Activated CD4-positive, alpha-beta memory T cell treated with anti-CD3 and anti-CD28 coated beads, Interleukin-2, amount 10 ng/mL, durations not matched to agents 7 days and 5 days (primary cell): ENCODE measurements around the gene PAPSS2. TPM values are rescaled to one million over a fixed set of nuclear protein-coding genes. Genes with fewer than 3 reads are reported as not detected.

Experiments
- CTCF ChIA-PET: fragments of 350-600 bp; sonication (Branson Sonifier 250); formaldehyde crosslinking; loops from one replicate; lab custom pipeline; 2021; ENCODE audit warnings: antibody characterized with exemption, inconsistent platforms; lab: Charles Lee
- POLR2A ChIA-PET: fragments of 350-600 bp; sonication (Branson Sonifier 250); formaldehyde crosslinking; loops from one replicate; lab custom pipeline; 2021; ENCODE audit warnings: antibody characterized with exemption; lab: Charles Lee
- DNase-seq: peaks from one replicate; pipeline ENCODE4 v3.0.0-alpha.2; 2020
- H3K27ac Mint-ChIP-seq: one replicate; pipeline ENCODE4 v1.8.0; 2021; ENCODE audit warnings: mild to moderate bottlenecking, mixed read lengths
- H3K27me3 Mint-ChIP-seq: one replicate; pipeline ENCODE4 v1.8.0; 2021; ENCODE audit warnings: mixed read lengths
- H3K36me3 Mint-ChIP-seq: one replicate; pipeline ENCODE4 v1.8.0; 2021; ENCODE audit warnings: low read depth, mixed read lengths
- H3K4me1 Mint-ChIP-seq: one replicate; pipeline ENCODE4 v1.8.0; 2021; ENCODE audit warnings: mixed read lengths
- H3K4me3 Mint-ChIP-seq: one replicate; pipeline ENCODE4 v1.8.0; 2021; ENCODE audit warnings: mild to moderate bottlenecking, mixed read lengths
- H3K9me3 Mint-ChIP-seq: one replicate; pipeline ENCODE4 v1.8.0; 2021; ENCODE audit warnings: mixed read lengths
- total RNA-seq, 2 experiments: library from RNA; stranded (reverse); gene quantifications; one replicate each; pipeline ENCODE4 v1.2.3, GENCODE V29; 2021

PAPSS2 gene
- total RNA-seq, 2 experiments from 2014 or later: 0.13 TPM; not detected in 1

DNA sequence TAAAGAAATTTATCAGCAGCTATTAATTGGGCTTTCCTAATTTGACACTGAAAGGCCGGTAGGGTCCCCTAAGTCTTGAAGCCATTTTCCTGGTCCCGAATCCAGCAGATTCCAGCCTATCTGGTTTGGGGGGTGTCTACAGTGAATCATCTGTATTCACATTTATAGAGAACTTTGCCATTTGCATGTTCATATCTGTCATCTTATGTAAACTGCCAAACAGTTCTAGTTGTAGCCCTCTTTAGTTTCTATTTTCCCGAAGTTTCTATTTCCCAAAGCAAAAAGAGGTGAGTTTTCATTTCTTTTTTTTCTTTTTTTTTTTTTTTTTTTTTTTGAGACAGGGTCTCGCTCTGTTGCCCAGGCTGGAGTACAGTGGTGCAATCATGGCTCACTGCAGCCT, 47.6 kb downstream of the PAPSS2 start:
- H3K36me3 Mint-ChIP-seq: no peaks in the 10 kb centered on the region
- CTCF ChIA-PET: no interaction called here
- peaks cover 8% of the 10 kb centered on the region for H3K27me3 Mint-ChIP-seq

DNA sequence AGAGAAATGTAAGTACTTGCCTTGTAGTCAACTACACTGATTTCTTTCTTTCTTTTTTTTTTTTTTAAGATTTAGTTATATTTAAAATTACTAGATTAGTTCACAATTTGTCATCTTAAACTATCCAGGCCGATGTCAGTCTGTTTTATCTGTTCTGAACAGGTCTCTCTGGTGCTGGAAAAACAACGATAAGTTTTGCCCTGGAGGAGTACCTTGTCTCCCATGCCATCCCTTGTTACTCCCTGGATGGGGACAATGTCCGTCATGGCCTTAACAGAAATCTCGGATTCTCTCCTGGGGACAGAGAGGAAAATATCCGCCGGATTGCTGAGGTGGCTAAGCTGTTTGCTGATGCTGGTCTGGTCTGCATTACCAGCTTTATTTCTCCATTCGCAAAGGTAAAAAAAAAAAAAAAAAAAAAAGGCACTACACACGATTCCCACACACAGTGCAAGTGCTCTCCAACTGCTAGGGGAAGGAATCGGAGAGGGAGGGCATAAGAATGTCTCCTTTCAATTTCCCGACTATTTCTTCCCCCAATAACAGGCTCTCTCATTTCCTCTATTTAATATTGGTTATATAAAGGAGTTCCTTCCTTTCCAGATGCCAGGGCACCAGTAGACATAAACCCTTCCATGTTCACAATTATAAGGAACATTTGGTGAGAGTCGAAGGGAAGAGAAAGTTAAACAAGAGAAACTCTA, 53.4 kb downstream of the PAPSS2 start:
- Mint-ChIP-seq H3K4me3 (no peak overlapping the region), H3K9me3 (no peaks in the 10 kb centered on the region), H3K27ac (no peak overlapping the region), H3K27me3 (peaks cover 5% of the 10 kb centered on the region), H3K4me1 (peaks cover 8% of the 10 kb centered on the region), H3K36me3 (no peaks in the 10 kb centered on the region)
- ChIA-PET CTCF (no interaction called here), POLR2A (no interaction called here)
- DNase-seq: no peak

More for the DNA sequence above, 47.6 kb downstream of the PAPSS2 start:
- no peak for DNase-seq
- no peak overlapping the region for H3K27ac Mint-ChIP-seq
- no peak overlapping the region for H3K4me3 Mint-ChIP-seq
- H3K4me1 Mint-ChIP-seq: no peaks in the 10 kb centered on the region
- no peaks in the 10 kb centered on the region for H3K9me3 Mint-ChIP-seq
- POLR2A ChIA-PET: no interaction called here

DNA sequence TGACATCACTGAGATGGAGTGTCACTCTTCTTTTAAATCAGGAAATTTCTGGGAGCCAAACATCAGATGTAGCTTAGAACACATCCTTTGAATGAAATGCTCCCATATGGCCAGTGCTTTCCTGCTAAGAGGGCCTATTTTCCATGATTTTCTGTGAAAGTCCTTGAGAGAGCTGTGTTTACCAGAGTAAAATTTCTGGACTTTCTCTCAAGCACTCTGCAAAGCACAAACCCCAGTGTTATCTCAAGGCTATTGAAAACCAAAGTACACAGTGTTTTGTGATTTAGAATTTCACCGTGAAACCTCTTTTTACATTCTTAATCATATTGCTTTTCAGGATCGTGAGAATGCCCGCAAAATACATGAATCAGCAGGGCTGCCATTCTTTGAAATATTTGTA, 54.0 kb downstream of the PAPSS2 start:
- Mint-ChIP-seq H3K27ac (no peak overlapping the region), H3K36me3 (no peaks in the 10 kb centered on the region), H3K4me1 (peaks cover 8% of the 10 kb centered on the region), H3K9me3 (no peaks in the 10 kb centered on the region), H3K4me3 (no peak overlapping the region), H3K27me3 (peaks cover 3% of the 10 kb centered on the region)
- no peak for DNase-seq
- POLR2A ChIA-PET: no interaction called here
- CTCF ChIA-PET: no interaction called here

DNA sequence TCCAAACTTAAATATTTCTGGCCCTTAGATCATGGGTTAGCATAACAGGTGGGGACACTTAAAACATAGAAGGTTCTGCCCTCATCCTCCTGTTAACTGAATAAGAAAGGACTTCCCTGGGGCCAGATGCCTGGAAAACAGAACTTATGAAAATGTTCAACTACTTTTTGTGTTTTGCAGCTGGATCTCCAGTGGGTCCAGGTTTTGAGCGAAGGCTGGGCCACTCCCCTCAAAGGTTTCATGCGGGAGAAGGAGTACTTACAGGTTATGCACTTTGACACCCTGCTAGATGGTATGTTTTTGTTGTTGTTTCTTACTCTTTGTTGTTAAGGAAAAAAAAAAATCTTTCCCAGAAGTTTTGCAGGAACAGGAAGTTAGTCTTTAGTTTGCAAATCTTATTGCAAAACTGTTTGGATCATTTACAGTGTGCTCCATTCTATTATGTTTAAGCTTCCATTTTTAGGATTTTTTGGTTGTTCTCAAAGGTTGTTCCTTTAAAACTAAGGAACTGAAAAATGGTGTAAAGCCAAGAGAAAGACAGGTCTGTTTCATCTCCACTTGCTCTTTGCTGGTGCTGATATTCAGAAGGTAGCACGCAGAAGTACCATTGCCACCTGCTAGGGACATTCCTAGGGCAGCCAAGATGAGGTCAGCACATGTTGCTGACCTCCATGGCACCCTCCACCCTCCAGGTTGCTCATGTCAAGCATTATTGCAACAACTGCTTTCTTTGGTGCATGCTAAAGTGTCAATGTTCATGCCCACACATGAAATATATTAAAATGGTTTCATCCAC, 56.1 kb downstream of the PAPSS2 start:
- Mint-ChIP-seq H3K36me3 (no peaks in the 10 kb centered on the region), H3K4me3 (no peak overlapping the region), H3K27ac (no peak overlapping the region), H3K27me3 (peaks cover 4% of the 10 kb centered on the region), H3K4me1 (peaks cover 8% of the 10 kb centered on the region), H3K9me3 (no peaks in the 10 kb centered on the region)
- CTCF ChIA-PET: no interaction called here
- POLR2A ChIA-PET: no interaction called here
- DNase-seq: no peak

- no peak overlapping the region for H3K4me3 Mint-ChIP-seq
- peaks cover 8% of the 10 kb centered on the region for H3K4me1 Mint-ChIP-seq
Observed at GRCh38 chr10:87716348-87716670, 56.6 kb downstream of the PAPSS2 start.

GRCh38 chr10:87720665-87721064, 61.0 kb downstream of the PAPSS2 start:
- Mint-ChIP-seq H3K27ac (no peak overlapping the region), H3K27me3 (peaks cover 15% of the 10 kb centered on the region), H3K4me3 (no peak overlapping the region), H3K36me3 (no peaks in the 10 kb centered on the region), H3K9me3 (no peaks in the 10 kb centered on the region), H3K4me1 (peaks cover 8% of the 10 kb centered on the region)
- POLR2A ChIA-PET: no interaction called here
- CTCF ChIA-PET: no interaction called here
- DNase-seq: no peak

More at GRCh38 chr10:87716348-87716670, 56.6 kb downstream of the PAPSS2 start:
- no peaks in the 10 kb centered on the region for H3K9me3 Mint-ChIP-seq
- ChIA-PET CTCF (no interaction called here), POLR2A (no interaction called here)
- no peak overlapping the region for H3K27ac Mint-ChIP-seq
- H3K27me3 Mint-ChIP-seq: peaks cover 4% of the 10 kb centered on the region
- H3K36me3 Mint-ChIP-seq: no peaks in the 10 kb centered on the region
- DNase-seq: no peak

- Mint-ChIP-seq H3K9me3 (no peaks in the 10 kb centered on the region), H3K27me3 (peaks cover 15% of the 10 kb centered on the region), H3K27ac (no peak overlapping the region), H3K36me3 (no peaks in the 10 kb centered on the region), H3K4me3 (no peak overlapping the region), H3K4me1 (no peaks in the 10 kb centered on the region)
- POLR2A ChIA-PET: no interaction called here
- CTCF ChIA-PET: interaction anchor here (1.1 kb wide), 1 partner anchor 11 kb away, joined by 3 read pairs; no protein-coding TSS in a partner anchor
- DNase-seq: no peak
Observed at GRCh38 chr10:87721781-87722180, 62.1 kb downstream of the PAPSS2 start.

GRCh38 chr10:87722716-87723115, 63.0 kb downstream of the PAPSS2 start:
- Mint-ChIP-seq H3K36me3 (no peaks in the 10 kb centered on the region), H3K27ac (no peak overlapping the region), H3K9me3 (no peaks in the 10 kb centered on the region), H3K27me3 (peaks cover 19% of the 10 kb centered on the region), H3K4me3 (no peak overlapping the region), H3K4me1 (no peaks in the 10 kb centered on the region)
- DNase-seq: no peak
- POLR2A ChIA-PET: interaction anchor here (0.7 kb wide), 1 partner anchor 40 kb away, joined by 3 read pairs; no protein-coding TSS in a partner anchor
- CTCF ChIA-PET: interaction anchor here (1.1 kb wide), 1 partner anchor 10 kb away, joined by 3 read pairs; no protein-coding TSS in a partner anchor

DNA sequence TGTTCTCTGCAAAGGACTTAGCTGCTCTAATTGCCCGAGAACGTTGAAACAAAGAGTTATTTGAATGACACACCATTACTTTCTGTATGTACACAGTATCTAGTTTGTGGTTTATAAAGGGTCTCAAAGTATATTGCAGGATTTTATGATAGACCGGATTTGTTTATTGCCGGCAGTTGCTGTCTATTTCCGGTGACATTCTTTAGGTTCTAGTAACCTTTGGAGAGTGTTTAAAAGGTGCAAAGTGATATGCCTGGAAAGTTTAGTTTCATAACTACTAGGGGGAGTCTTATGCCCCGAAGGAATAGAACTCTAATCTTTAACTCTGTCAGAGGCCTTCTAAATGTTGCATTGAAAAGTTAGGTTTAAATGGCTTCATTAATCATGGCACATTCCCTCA, 63.8 kb downstream of the PAPSS2 start:
- Mint-ChIP-seq H3K27me3 (peaks cover 20% of the 10 kb centered on the region), H3K36me3 (no peaks in the 10 kb centered on the region), H3K4me3 (no peak overlapping the region), H3K4me1 (no peaks in the 10 kb centered on the region), H3K9me3 (no peaks in the 10 kb centered on the region), H3K27ac (no peak overlapping the region)
- ChIA-PET CTCF (no interaction called here), POLR2A (no interaction called here)
- no peak for DNase-seq

- CTCF ChIA-PET: interaction anchor here (1.0 kb wide), 1 partner anchor 9 kb away, joined by 3 read pairs; no protein-coding TSS in a partner anchor
Observed at GRCh38 chr10:87724789-87725188, 65.1 kb downstream of the PAPSS2 start.

GRCh38 chr10:87729940-87730339, 70.3 kb downstream of the PAPSS2 start:
- Mint-ChIP-seq H3K27me3 (peaks cover 26% of the 10 kb centered on the region), H3K4me3 (no peak overlapping the region), H3K27ac (no peak overlapping the region), H3K36me3 (no peaks in the 10 kb centered on the region), H3K9me3 (no peaks in the 10 kb centered on the region), H3K4me1 (no peaks in the 10 kb centered on the region)
- CTCF ChIA-PET: no interaction called here
- POLR2A ChIA-PET: no interaction called here
- DNase-seq: no peak

More at GRCh38 chr10:87724789-87725188, 65.1 kb downstream of the PAPSS2 start:
- Mint-ChIP-seq H3K36me3 (no peaks in the 10 kb centered on the region), H3K27ac (no peak overlapping the region), H3K27me3 (peaks cover 20% of the 10 kb centered on the region), H3K9me3 (no peaks in the 10 kb centered on the region), H3K4me1 (no peaks in the 10 kb centered on the region), H3K4me3 (no peak overlapping the region)
- POLR2A ChIA-PET: no interaction called here
- no peak for DNase-seq

GRCh38 chr10:87733081-87733480, 73.4 kb downstream of the PAPSS2 start:
- H3K9me3 Mint-ChIP-seq: no peaks in the 10 kb centered on the region
- POLR2A ChIA-PET: no interaction called here
- no peak overlapping the region for H3K27ac Mint-ChIP-seq
- H3K4me3 Mint-ChIP-seq: no peak overlapping the region
- CTCF ChIA-PET: interaction anchor here (0.7 to 1.3 kb wide), 4 partner anchors 8 to 76 kb away, joined by 3 read pairs; no protein-coding TSS in a partner anchor
- H3K4me1 Mint-ChIP-seq: no peaks in the 10 kb centered on the region
- peaks cover 28% of the 10 kb centered on the region for H3K27me3 Mint-ChIP-seq
- DNase-seq: no peak
- H3K36me3 Mint-ChIP-seq: no peaks in the 10 kb centered on the region
